Glutamatergic neuron (in vitro differentiated cells): ENCODE results near the gene CARD9. TPM values are rescaled to one million over a fixed set of nuclear protein-coding genes. Genes with fewer than 3 reads are reported as not detected.
A peak's percentile ranks its signal among the peaks of the same experiment; 100 is the strongest.

Experiments used
- DNase-seq: peaks from one replicate; pipeline ENCODE4 v3.0.0; 2022
- H3K27ac Mint-ChIP-seq: one replicate; pipeline ENCODE4 v1.8.0; 2020; ENCODE audit warnings: mild to moderate bottlenecking, mixed read lengths, inconsistent platforms; ENCODE audit not compliant: unreplicated experiment
- H3K27me3 Mint-ChIP-seq: one replicate; pipeline ENCODE4 v1.8.0; 2020; ENCODE audit warnings: mild to moderate bottlenecking, moderate library complexity, mixed read lengths, inconsistent platforms; ENCODE audit not compliant: unreplicated experiment
- H3K36me3 Mint-ChIP-seq: one replicate; pipeline ENCODE4 v1.8.0; 2020; ENCODE audit warnings: mild to moderate bottlenecking, mixed read lengths, inconsistent platforms; ENCODE audit not compliant: unreplicated experiment
- H3K4me1 Mint-ChIP-seq: one replicate; pipeline ENCODE4 v1.8.0; 2020; ENCODE audit warnings: mild to moderate bottlenecking, low read depth, mixed read lengths, inconsistent platforms; ENCODE audit not compliant: unreplicated experiment
- H3K4me3 Mint-ChIP-seq: one replicate; pipeline ENCODE4 v1.8.0; 2020; ENCODE audit warnings: mild to moderate bottlenecking, mixed read lengths, inconsistent platforms; ENCODE audit not compliant: unreplicated experiment
- H3K9me3 Mint-ChIP-seq: one replicate; pipeline ENCODE4 v1.8.0; 2020; ENCODE audit warnings: mild to moderate bottlenecking, moderate library complexity, mixed read lengths, inconsistent platforms; ENCODE audit not compliant: unreplicated experiment
- total RNA-seq: library from RNA; stranded (reverse); fragmentation: NEBNext Ultra II Directional; extraction: Animal tissue kit (Norgen Biotek cat#: 25700); gene quantifications from one replicate; pipeline ENCODE4 v1.2.1, GENCODE V29; 2021; ENCODE audit not compliant: unreplicated experiment
- TF ChIP-seq, protein P1 (sequence below): fragments of 200-600 bp; sonication (generic); IDR thresholded peaks from one replicate; pipeline ENCODE4 v1.5.0; 2021; ENCODE audit not compliant: partially characterized antibody, unreplicated experiment

Gene CARD9
- total RNA-seq, 1 donor from 2014 or later = 4.1 TPM

DNA sequence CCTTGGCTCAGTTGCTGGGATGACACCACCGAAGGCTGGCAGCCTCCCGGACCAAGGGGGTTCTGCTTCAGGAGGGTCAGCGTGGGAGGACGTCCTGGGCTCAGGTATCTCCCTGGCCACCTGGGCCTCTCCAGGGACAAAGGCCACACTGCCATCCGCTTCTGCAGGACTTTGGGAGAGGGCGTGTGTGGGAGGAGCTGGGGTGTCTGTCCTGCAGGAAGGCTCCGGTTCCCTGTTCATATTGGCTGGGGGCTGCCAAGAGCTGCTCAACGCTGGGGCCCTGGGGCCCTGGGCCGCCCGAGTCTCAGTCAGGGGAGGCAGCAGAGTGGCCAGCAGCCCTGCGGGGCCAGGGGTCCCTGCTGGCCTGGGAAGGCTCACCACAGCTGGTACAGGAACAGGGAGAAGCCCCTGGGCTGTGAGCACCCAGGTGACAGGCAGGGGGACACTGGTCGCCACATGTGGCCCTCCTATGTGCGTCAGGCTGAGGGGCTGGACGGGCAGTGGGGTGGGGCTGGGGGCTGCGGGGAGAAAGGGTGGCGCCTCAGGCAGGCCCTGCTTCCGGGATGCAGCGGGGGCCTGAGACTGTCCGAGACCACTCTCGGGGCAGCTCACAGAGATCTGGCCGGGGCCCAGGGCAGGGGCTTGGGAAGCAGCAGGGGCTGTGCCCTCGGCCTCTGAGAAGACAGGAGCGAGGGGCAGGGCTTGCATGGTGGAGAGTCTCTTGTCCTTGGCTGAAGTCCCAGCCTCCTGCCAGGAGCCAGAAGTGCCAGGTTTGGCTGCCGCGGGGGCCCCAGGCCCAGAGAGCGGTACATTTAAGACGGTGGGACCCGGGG lies 4.9 kb upstream of the CARD9 start:
- Mint-ChIP-seq H3K9me3 (no peaks in the 10 kb centered on the region), H3K4me1 (peaks cover 9% of the 10 kb centered on the region), H3K27me3 (peaks cover 3% of the 10 kb centered on the region), H3K27ac (no peak overlapping the region), H3K4me3 (no peak overlapping the region), H3K36me3 (no peaks in the 10 kb centered on the region)
- DNase-seq = no peak
- TF ChIP-seq, protein P1, sequence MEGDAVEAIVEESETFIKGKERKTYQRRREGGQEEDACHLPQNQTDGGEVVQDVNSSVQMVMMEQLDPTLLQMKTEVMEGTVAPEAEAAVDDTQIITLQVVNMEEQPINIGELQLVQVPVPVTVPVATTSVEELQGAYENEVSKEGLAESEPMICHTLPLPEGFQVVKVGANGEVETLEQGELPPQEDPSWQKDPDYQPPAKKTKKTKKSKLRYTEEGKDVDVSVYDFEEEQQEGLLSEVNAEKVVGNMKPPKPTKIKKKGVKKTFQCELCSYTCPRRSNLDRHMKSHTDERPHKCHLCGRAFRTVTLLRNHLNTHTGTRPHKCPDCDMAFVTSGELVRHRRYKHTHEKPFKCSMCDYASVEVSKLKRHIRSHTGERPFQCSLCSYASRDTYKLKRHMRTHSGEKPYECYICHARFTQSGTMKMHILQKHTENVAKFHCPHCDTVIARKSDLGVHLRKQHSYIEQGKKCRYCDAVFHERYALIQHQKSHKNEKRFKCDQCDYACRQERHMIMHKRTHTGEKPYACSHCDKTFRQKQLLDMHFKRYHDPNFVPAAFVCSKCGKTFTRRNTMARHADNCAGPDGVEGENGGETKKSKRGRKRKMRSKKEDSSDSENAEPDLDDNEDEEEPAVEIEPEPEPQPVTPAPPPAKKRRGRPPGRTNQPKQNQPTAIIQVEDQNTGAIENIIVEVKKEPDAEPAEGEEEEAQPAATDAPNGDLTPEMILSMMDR = no peak

DNA sequence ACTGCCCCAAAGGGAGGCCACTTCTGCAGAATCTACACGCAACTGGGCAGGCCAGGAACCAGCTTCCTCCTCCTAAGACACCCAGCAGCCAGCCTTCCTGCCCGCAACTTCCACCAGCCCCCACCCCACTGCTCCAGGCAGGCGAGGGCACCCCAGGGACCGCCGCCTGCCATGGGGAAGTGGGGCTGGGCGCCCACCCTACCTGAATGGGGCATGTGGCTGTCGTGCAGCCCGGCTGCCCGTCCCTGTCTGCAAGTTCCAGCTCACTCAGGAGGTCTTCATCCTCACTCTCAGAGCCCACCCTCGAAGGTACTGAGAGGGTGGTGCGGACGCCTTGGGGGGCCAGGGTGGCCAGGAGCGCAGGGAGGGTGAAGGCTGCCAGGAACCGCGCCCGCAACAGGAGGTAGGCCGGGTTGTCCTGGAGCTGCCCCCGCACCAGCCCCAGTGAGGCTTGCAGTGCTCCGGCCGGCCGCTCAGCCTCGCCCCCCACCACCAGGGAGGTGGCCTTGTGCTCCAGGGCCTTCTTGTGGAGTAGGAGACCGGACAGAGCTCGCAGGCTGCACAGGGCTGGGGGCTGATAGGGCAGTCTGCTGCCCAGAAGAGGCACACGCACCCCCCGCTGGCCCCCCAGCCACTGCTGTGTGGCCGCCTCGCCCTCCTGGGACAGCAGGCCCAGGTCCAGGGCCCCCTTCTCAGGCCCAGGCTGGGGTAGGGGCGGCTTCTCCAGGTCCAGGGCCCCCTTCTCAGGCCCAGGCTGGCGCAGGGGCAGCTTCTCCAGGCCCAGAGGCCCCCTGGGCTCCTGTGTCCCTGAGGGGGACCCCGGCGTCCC lies 4.1 kb upstream of the CARD9 start:
- H3K36me3 Mint-ChIP-seq = no peaks in the 10 kb centered on the region
- TF ChIP-seq, protein P1 = no peak
- no peaks in the 10 kb centered on the region for H3K9me3 Mint-ChIP-seq
- no peak overlapping the region for H3K27ac Mint-ChIP-seq
- DNase-seq = no peak
- no peak overlapping the region for H3K4me3 Mint-ChIP-seq
- H3K4me1 Mint-ChIP-seq = peaks cover 16% of the 10 kb centered on the region
- H3K27me3 Mint-ChIP-seq = peaks cover 3% of the 10 kb centered on the region

DNA sequence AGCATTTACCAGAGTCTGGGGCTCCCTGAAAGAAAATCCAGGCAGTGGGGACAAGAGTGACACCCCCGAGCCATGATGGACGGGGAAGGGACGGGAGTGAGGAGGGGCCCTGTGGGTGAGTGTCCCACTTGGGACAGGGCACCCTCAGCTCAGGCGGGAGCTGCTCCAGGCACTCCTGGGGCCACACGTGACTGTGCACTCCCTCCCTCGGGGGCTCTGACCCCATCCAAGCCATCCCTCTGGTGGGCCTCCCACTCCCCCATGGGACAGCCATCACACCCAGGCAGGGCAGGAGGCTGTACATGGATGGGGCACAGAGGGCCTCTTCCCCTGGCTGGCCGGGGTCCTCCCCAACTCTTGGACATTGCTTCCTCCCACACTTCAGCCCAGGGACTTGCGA lies 3.0 kb upstream of the CARD9 start:
- no peaks in the 10 kb centered on the region for H3K36me3 Mint-ChIP-seq
- H3K9me3 Mint-ChIP-seq = no peaks in the 10 kb centered on the region
- peaks cover 16% of the 10 kb centered on the region for H3K4me1 Mint-ChIP-seq
- DNase-seq = no peak
- TF ChIP-seq, protein P1 = no peak
- H3K27ac Mint-ChIP-seq = no peak overlapping the region
- H3K4me3 Mint-ChIP-seq = no peak overlapping the region
- H3K27me3 Mint-ChIP-seq = peaks cover 3% of the 10 kb centered on the region

DNA sequence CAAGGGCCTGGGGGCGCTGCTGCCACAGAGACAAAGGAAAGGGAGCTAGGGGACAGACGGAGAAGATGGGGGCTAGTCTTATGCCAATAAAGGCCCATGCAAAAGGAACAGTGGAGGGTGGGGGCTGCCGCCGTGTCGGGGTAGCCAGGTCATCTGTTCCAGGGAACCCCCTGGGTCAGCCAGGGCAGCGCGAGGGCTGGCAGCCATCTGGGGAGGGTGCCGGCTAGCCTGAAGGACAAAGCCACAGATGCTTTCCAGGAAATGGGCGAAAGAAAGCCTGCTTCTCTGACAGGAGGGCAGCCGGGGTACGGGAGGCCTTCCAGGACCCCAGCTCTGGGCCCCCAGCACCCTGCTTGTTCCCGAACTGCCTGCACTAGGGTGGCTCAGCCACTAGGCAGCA lies 1.6 kb upstream of the CARD9 start:
- peaks cover 18% of the 10 kb centered on the region for H3K4me1 Mint-ChIP-seq
- no peak for DNase-seq
- H3K27me3 Mint-ChIP-seq = peaks cover 3% of the 10 kb centered on the region
- H3K36me3 Mint-ChIP-seq = no peaks in the 10 kb centered on the region
- H3K27ac Mint-ChIP-seq = peak overlapping the region; percentile 86
- peak overlapping the region; percentile 52 for H3K4me3 Mint-ChIP-seq
- no peaks in the 10 kb centered on the region for H3K9me3 Mint-ChIP-seq
- TF ChIP-seq, protein P1 = no peak
